ENCODE data around the gene CAMK2D. TPM values are rescaled to one million over a fixed set of nuclear protein-coding genes. Genes with fewer than 3 reads are reported as not detected.

Gene CAMK2D
- polyA plus RNA-seq, 3 donors = 10.4 to 30.6 (median 19.6) TPM

GRCh38 chr4:113757486-113757885, 4.1 kb downstream of the CAMK2D start:
- H3K4me2 ChIP-seq (replicated peaks; ENCODE audit: extremely low read depth, low read length, poor library complexity, severe bottlenecking) = no peak overlapping the region
- intact Hi-C loops (cut with micrococcal nuclease) = no loop called here
- TF ChIP-seq CTCF (IDR thresholded peaks at IDR 0.05) = no peak

GRCh38 chr4:113756005-113756410, 5.5 kb downstream of the CAMK2D start:
- no peaks in the 10 kb centered on the region for H3K9me3 ChIP-seq (replicated peaks in 1 of 2; ENCODE audit: control insufficient read depth in 1 of 2, insufficient read depth in 1 of 2, low read length in 2 of 2)
- no CpG with 5 or more reads among the region's 1 CpG for WGBS (ENCODE audit: insufficient coverage)
- Mint-ChIP-seq H3K27me3 (ENCODE audit: low read depth in 3 of 3) (peaks cover 6 to 13% (median 8%) of the 10 kb centered on the region in 3 donors), H3K27ac (no peak overlapping the region), H3K9me3 (peaks cover 0 to 2% (median 0%) of the 10 kb centered on the region in 7 donors), H3K36me3 (peaks cover 8 to 31% of the 10 kb centered on the region in 2 donors), H3K4me1 (peaks cover 30% of the 10 kb centered on the region), H3K4me3 (no peak overlapping the region)
- H2AFZ ChIP-seq (ENCODE audit: insufficient read depth, low read depth, low read length, poor library complexity, severe bottlenecking) = no peak overlapping the region
- no peak overlapping the region for H3K4me3 ChIP-seq (replicated peaks in 1 of 3; ENCODE audit: low read depth in 2 of 3, low read length in 3 of 3)
- no peak for TF ChIP-seq CTCF (IDR thresholded peaks at IDR 0.05)
- intact Hi-C loops (cut with micrococcal nuclease) = no loop called here
- no peaks in the 10 kb centered on the region for H3K36me3 ChIP-seq (replicated peaks in 1 of 2; ENCODE audit: control insufficient read depth in 1 of 2, insufficient read depth in 2 of 2, low read length in 2 of 2)
- H3K4me2 ChIP-seq (replicated peaks; ENCODE audit: extremely low read depth, low read length, poor library complexity, severe bottlenecking) = no peak overlapping the region
- peaks cover 3% of the 10 kb centered on the region for H3K79me2 ChIP-seq (ENCODE audit: insufficient read depth, low read length)
- peak in 2 of 3 donors; percentile 9 to 38 for DNase-seq
- no peak overlapping the region for H3K27ac ChIP-seq (ENCODE audit: low read depth in 1 of 2, low read length in 2 of 2)
- H3K27me3 ChIP-seq (ENCODE audit: control insufficient read depth in 2 of 2, insufficient read depth in 2 of 2, low read length in 2 of 2) = peaks cover 5 to 12% of the 10 kb centered on the region in 2 donors
- H4K20me1 ChIP-seq (ENCODE audit: insufficient read depth, low read length) = peaks cover 14% of the 10 kb centered on the region
- no peak overlapping the region for H3K9ac ChIP-seq (ENCODE audit: insufficient read depth, low read length, poor library complexity, severe bottlenecking)
- peaks cover 15 to 26% of the 10 kb centered on the region in 2 donors for H3K4me1 ChIP-seq (ENCODE audit: control insufficient read depth in 1 of 2, insufficient read depth in 2 of 2, low read length in 2 of 2)

More at GRCh38 chr4:113757486-113757885, 4.1 kb downstream of the CAMK2D start:
- Histone ChIP-seq H3K36me3 (replicated peaks in 1 of 2; ENCODE audit: control insufficient read depth in 1 of 2, insufficient read depth in 2 of 2, low read length in 2 of 2) (no peaks in the 10 kb centered on the region), H3K9ac (ENCODE audit: insufficient read depth, low read length, poor library complexity, severe bottlenecking) (no peak overlapping the region), H3K4me3 (replicated peaks in 1 of 3; ENCODE audit: low read depth in 2 of 3, low read length in 3 of 3) (no peak overlapping the region), H3K27me3 (ENCODE audit: control insufficient read depth in 2 of 2, insufficient read depth in 2 of 2, low read length in 2 of 2) (peaks cover 5 to 12% of the 10 kb centered on the region in 2 donors), H3K9me3 (replicated peaks in 1 of 2; ENCODE audit: control insufficient read depth in 1 of 2, insufficient read depth in 1 of 2, low read length in 2 of 2) (no peaks in the 10 kb centered on the region), H4K20me1 (ENCODE audit: insufficient read depth, low read length) (peaks cover 14% of the 10 kb centered on the region), H2AFZ (ENCODE audit: insufficient read depth, low read depth, low read length, poor library complexity, severe bottlenecking) (no peak overlapping the region), H3K79me2 (ENCODE audit: insufficient read depth, low read length) (peaks cover 3% of the 10 kb centered on the region), H3K27ac (ENCODE audit: low read depth in 1 of 2, low read length in 2 of 2) (no peak overlapping the region), H3K4me1 (ENCODE audit: control insufficient read depth in 1 of 2, insufficient read depth in 2 of 2, low read length in 2 of 2) (peaks cover 15 to 36% of the 10 kb centered on the region in 2 donors)
- 100% methylated on average over 1 of the region's 3 CpGs for WGBS (ENCODE audit: insufficient coverage)
- H3K4me1 Mint-ChIP-seq = peaks cover 30% of the 10 kb centered on the region
- H3K27ac Mint-ChIP-seq = no peak overlapping the region
- peak overlapping the region in 1 of 2 donors; percentile 44 for H3K4me3 Mint-ChIP-seq
- H3K36me3 Mint-ChIP-seq = peaks cover 8 to 26% of the 10 kb centered on the region in 2 donors
- H3K27me3 Mint-ChIP-seq (ENCODE audit: low read depth in 3 of 3) = peaks cover 8 to 13% (median 8%) of the 10 kb centered on the region in 3 donors
- H3K9me3 Mint-ChIP-seq = peaks cover 0 to 2% (median 0%) of the 10 kb centered on the region in 7 donors
- no peak for DNase-seq

Data from CD14-positive monocyte (primary cell).